B cell (primary cell): ENCODE results near the gene ARL11. TPM values are rescaled to one million over a fixed set of nuclear protein-coding genes. Genes with fewer than 3 reads are reported as not detected.

Source experiments
- ATAC-seq: fragments of 200-7000 bp; cut with Tn5 transposase; one replicate; pipeline ENCODE4 v1.10.0; 2021; ENCODE audit warnings: low read depth, mild to moderate bottlenecking, moderate number of reproducible peaks, moderate library complexity
- CTCF ChIA-PET: fragments of 350-600 bp; sonication (Branson Sonifier 250); formaldehyde crosslinking; loops from one replicate; lab custom pipeline; 2021; ENCODE audit warnings: antibody characterized with exemption, inconsistent platforms; lab: Charles Lee
- POLR2A ChIA-PET: fragments of 350-600 bp; sonication (Branson Sonifier 250); formaldehyde crosslinking; loops from one replicate; lab custom pipeline; 2021; ENCODE audit warnings: antibody characterized with exemption; lab: Charles Lee
- DNase-seq: peaks from one replicate; pipeline ENCODE4 v3.0.0; 2013
- H2AFZ ChIP-seq: 2 replicates; pipeline ENCODE4 v1.6.1; 2012; ENCODE audit warnings: mild to moderate bottlenecking, low read depth, low read length; ENCODE audit not compliant: insufficient read depth, poor library complexity, severe bottlenecking
- H3K27ac ChIP-seq, 2 donors: 1 replicate in 1 of 2; 2 replicates in 1 of 2; pipeline ENCODE4 v1.5.1; 2012 to 2013; ENCODE audit warnings: low read length in 2 of 2, mild to moderate bottlenecking in 2 of 2, moderate library complexity in 1 of 2
- H3K27me3 ChIP-seq, 4 experiments: fragments of 200-600 bp in 1 of 4; sonication (generic) in 1 of 4; replicated peaks in 1 of 4; 1 replicate in 2 of 4; 2 replicates in 2 of 4; pipeline versions ENCODE4 v1.6.1 to v1.7.0; 2013 to 2016; ENCODE audit warnings: low read length in 3 of 4, mild to moderate bottlenecking in 2 of 4, mixed read lengths in 1 of 4, moderate library complexity in 1 of 4; ENCODE audit not compliant: insufficient read depth in 4 of 4, control insufficient read depth in 3 of 4; ENCODE audit errors: control extremely low read depth in 1 of 4
- H3K36me3 ChIP-seq, 2 experiments: replicated peaks in 1 of 2; 1 replicate in 1 of 2; 2 replicates in 1 of 2; pipeline versions ENCODE4 v1.6.1 to v1.7.1; 2013; ENCODE audit warnings: low read length in 1 of 2; ENCODE audit not compliant: insufficient read depth in 2 of 2, control insufficient read depth in 1 of 2; ENCODE audit errors: control extremely low read depth in 1 of 2, extremely low read depth in 1 of 2
- H3K4me1 ChIP-seq, 2 donors: fragments of 200-600 bp in 1 of 2; sonication (generic) in 1 of 2; 1 replicate in 1 of 2; 2 replicates in 1 of 2; pipeline versions ENCODE4 v1.5.1 to v1.6.1; 2013 to 2017; ENCODE audit warnings: low read length in 2 of 2; ENCODE audit not compliant: control insufficient read depth in 2 of 2, insufficient read depth in 2 of 2
- H3K4me2 ChIP-seq: replicated peaks from 2 replicates; pipeline ENCODE3; 2012; ENCODE audit warnings: mild to moderate bottlenecking, low read depth, low read length; ENCODE audit not compliant: poor library complexity, severe bottlenecking
- H3K4me3 ChIP-seq, 5 experiments: fragments of 200-600 bp in 1 of 5; sonication (generic) in 1 of 5; 1 replicate in 3 of 5; 2 replicates in 2 of 5; pipeline versions ENCODE4 v1.5.1 to v1.7.0; 2011 to 2016; ENCODE audit warnings: low read length in 4 of 5, mild to moderate bottlenecking in 4 of 5, low read depth in 2 of 5, control low read depth in 1 of 5, moderate library complexity in 1 of 5; ENCODE audit not compliant: insufficient read depth in 1 of 5; ENCODE audit errors: control extremely low read depth in 1 of 5, extremely low read depth in 1 of 5
- H3K79me2 ChIP-seq: fragments of 200-600 bp; sonication (generic); one replicate; pipeline ENCODE4 v1.6.0; 2016; ENCODE audit warnings: low read length; ENCODE audit not compliant: control insufficient read depth, insufficient read depth
- H3K9ac ChIP-seq: fragments of 200-600 bp; sonication (generic); 2 replicates; pipeline ENCODE4 v1.6.1; 2017; ENCODE audit warnings: mild to moderate bottlenecking, low read length, moderate library complexity
- H3K9me3 ChIP-seq, 3 donors: one replicate each; pipeline versions ENCODE4 v1.6.1 to v1.7.1; 2013; ENCODE audit warnings: low read length in 2 of 3; ENCODE audit not compliant: control insufficient read depth in 2 of 3, insufficient read depth in 1 of 3; ENCODE audit errors: control extremely low read depth in 1 of 3
- H4K20me1 ChIP-seq: 2 replicates; pipeline ENCODE4 v1.6.0; 2012; ENCODE audit warnings: mild to moderate bottlenecking, low read length; ENCODE audit not compliant: insufficient read depth, control insufficient read depth, poor library complexity, severe bottlenecking
- H3K27ac Mint-ChIP-seq: one replicate; pipeline ENCODE4 v1.8.0; 2021; ENCODE audit warnings: mixed read lengths
- H3K27me3 Mint-ChIP-seq: one replicate; pipeline ENCODE4 v1.8.0; 2021; ENCODE audit warnings: mixed read lengths
- H3K4me1 Mint-ChIP-seq: one replicate; pipeline ENCODE4 v1.8.0; 2021; ENCODE audit warnings: mixed read lengths
- H3K4me3 Mint-ChIP-seq: one replicate; pipeline ENCODE4 v1.8.0; 2021; ENCODE audit warnings: mixed read lengths
- H3K9me3 Mint-ChIP-seq: one replicate; pipeline ENCODE4 v1.8.0; 2022; ENCODE audit warnings: mixed read lengths; ENCODE audit not compliant: insufficient read depth
- EZH2 ChIP-seq: IDR thresholded peaks from 2 replicates; pipeline ENCODE4 v1.6.1; 2012; ENCODE audit warnings: borderline replicate concordance, low read depth, mild to moderate bottlenecking, moderate library complexity, low read length; ENCODE audit not compliant: insufficient read depth, poor library complexity, severe bottlenecking
- whole genome bisulfite sequencing: methylation state at CpG from one replicate; pipeline ENCODE4 v1.1.5; 2013; ENCODE audit warnings: missing lambda C conversion rate; ENCODE audit not compliant: insufficient coverage; 5-methylcytosine and 5-hydroxymethylcytosine counted together
- intact Hi-C: fragments of 100-400 bp; cut with micrococcal nuclease; formaldehyde crosslinking; loops from one replicate; pipeline ENCODE4 v1.10.0; 2022
- polyA plus RNA-seq: library from polyadenylated mRNA; depleted of rRNA; stranded (reverse); fragments of >200 nt; gene quantifications from 2 replicates; pipeline ENCODE4 v1.2.3, GENCODE V29; 2012
- total RNA-seq, 2 donors: library from RNA; stranded (reverse); fragments of 120-200 nt in 1 of 2; gene quantifications; 1 replicate in 1 of 2; 2 replicates in 1 of 2; pipeline versions ENCODE4 v1.2.3 to v1.2.4, GENCODE V29; 2013 to 2022
- TF ChIP-seq, protein P1 (sequence below): fragments of 200-600 bp; IDR thresholded peaks from one replicate; pipeline ENCODE4 v1.8.0; 2022; ENCODE audit warnings: antibody characterized with exemption, mild to moderate bottlenecking

ARL11 gene
- total and polyA plus RNA-seq, 2 donors (not counting 1 experiment from before 2014, with no cell fraction given): 5.8 to 21.4 TPM

DNA sequence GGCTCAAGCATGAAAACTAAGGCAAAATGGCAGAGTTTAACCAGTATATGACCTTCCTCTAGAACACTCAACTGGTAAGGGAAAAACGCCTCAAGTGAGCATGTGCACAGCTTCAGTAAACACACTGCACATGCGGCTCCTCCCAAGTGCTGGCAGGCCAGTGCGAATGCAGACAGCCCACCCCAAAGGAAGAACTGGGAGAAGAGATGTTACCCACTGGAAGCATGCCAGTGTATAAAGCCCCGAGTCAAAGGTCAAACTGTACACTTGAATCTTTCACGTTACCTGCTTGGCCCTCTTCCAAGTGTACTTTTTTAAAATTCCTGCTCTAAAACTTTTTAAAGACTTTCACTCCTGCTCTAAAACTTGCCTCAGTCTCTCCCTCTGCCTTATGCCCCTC, 23.7 kb upstream of the ARL11 start:
- Mint-ChIP-seq H3K4me1 (peaks cover 25% of the 10 kb centered on the region), H3K27ac (peak overlapping the region; percentile 76), H3K27me3 (no peaks in the 10 kb centered on the region), H3K9me3 (no peaks in the 10 kb centered on the region), H3K4me3 (no peak overlapping the region)
- ChIA-PET CTCF (interaction anchor here (0.8 to 1.7 kb wide), 7 partner anchors 9 to 324 kb away, joined by 3 to 5 read pairs (median 4); partner anchors contain the start of gene CAB39L), POLR2A (no interaction called here)
- DNase-seq (no peak), ATAC-seq (no peak)
- H3K9ac ChIP-seq: no peak overlapping the region
- intact Hi-C loops: no loop called here
- H3K27me3 ChIP-seq: no peaks in the 10 kb centered on the region
- no peak overlapping the region for H3K4me2 ChIP-seq
- no peaks in the 10 kb centered on the region for H3K79me2 ChIP-seq
- 70% methylated on average over 4 of the region's 5 CpGs for WGBS
- H3K27ac ChIP-seq: no peak overlapping the region
- TF ChIP-seq, protein P1, sequence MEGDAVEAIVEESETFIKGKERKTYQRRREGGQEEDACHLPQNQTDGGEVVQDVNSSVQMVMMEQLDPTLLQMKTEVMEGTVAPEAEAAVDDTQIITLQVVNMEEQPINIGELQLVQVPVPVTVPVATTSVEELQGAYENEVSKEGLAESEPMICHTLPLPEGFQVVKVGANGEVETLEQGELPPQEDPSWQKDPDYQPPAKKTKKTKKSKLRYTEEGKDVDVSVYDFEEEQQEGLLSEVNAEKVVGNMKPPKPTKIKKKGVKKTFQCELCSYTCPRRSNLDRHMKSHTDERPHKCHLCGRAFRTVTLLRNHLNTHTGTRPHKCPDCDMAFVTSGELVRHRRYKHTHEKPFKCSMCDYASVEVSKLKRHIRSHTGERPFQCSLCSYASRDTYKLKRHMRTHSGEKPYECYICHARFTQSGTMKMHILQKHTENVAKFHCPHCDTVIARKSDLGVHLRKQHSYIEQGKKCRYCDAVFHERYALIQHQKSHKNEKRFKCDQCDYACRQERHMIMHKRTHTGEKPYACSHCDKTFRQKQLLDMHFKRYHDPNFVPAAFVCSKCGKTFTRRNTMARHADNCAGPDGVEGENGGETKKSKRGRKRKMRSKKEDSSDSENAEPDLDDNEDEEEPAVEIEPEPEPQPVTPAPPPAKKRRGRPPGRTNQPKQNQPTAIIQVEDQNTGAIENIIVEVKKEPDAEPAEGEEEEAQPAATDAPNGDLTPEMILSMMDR: no peak
- TF ChIP-seq EZH2: no peak
- H3K36me3 ChIP-seq: no peaks in the 10 kb centered on the region
- no peaks in the 10 kb centered on the region for H4K20me1 ChIP-seq
- no peaks in the 10 kb centered on the region for H3K9me3 ChIP-seq
- H3K4me1 ChIP-seq: peaks cover 12 to 19% of the 10 kb centered on the region in 2 donors
- H2AFZ ChIP-seq: peak overlapping the region; percentile 34
- H3K4me3 ChIP-seq: no peak overlapping the region
